ENCODE results near the gene JAG1. TPM values are rescaled to one million over a fixed set of nuclear protein-coding genes. Genes with fewer than 3 reads are reported as not detected.

JAG1 gene
- total RNA-seq, 1 experiment from 2014 or later = 45.2 TPM

GRCh38 chr20:10699489-10699888 is 25.7 kb upstream of the JAG1 start:
- no peaks in the 10 kb centered on the region for H3K4me1 Mint-ChIP-seq
- peaks cover 19% of the 10 kb centered on the region for H3K9me3 Mint-ChIP-seq
- ChIA-PET POLR2A (no interaction called here), CTCF (interaction anchor here (0.9 to 1.1 kb wide), 2 partner anchors 10 to 25 kb away, joined by 3 read pairs; no protein-coding TSS in a partner anchor)
- H3K27me3 Mint-ChIP-seq (ENCODE audit: low read depth) = peaks cover 4% of the 10 kb centered on the region; the same call in 1 of the 2 replicates
- no peak overlapping the region for H3K4me3 Mint-ChIP-seq
- H3K36me3 Mint-ChIP-seq = no peaks in the 10 kb centered on the region
- DNase-seq (ENCODE audit: low spot score) (no peak), ATAC-seq (no peak)
- no peak for TF ChIP-seq FOXP1 (CRISPR knock-in tag; IDR thresholded peaks at IDR 0.05; ENCODE audit: borderline replicate concordance)
- no peak for TF ChIP-seq RORB (CRISPR knock-in tag; IDR thresholded peaks at IDR 0.05)
- TF ChIP-seq, protein P1, sequence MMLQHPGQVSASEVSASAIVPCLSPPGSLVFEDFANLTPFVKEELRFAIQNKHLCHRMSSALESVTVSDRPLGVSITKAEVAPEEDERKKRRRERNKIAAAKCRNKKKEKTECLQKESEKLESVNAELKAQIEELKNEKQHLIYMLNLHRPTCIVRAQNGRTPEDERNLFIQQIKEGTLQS (CRISPR knock-in tag; conservative IDR thresholded peaks at IDR 0.05) = no peak
- TF ChIP-seq CREB1 (CRISPR knock-in tag; IDR thresholded peaks at IDR 0.05) = no peak
- TF ChIP-seq ZNF396 (CRISPR knock-in tag; IDR thresholded peaks at IDR 0.05; ENCODE audit: borderline replicate concordance) = no peak
- TF ChIP-seq ERG (CRISPR knock-in tag; IDR thresholded peaks at IDR 0.05) = no peak
- TF ChIP-seq, protein P2, sequence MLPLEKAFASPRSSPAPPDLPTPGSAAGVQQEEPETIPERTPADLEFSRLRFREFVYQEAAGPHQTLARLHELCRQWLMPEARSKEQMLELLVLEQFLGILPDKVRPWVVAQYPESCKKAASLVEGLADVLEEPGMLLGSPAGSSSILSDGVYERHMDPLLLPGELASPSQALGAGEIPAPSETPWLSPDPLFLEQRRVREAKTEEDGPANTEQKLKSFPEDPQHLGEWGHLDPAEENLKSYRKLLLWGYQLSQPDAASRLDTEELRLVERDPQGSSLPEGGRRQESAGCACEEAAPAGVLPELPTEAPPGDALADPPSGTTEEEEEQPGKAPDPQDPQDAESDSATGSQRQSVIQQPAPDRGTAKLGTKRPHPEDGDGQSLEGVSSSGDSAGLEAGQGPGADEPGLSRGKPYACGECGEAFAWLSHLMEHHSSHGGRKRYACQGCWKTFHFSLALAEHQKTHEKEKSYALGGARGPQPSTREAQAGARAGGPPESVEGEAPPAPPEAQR (CRISPR knock-in tag; IDR thresholded peaks at IDR 0.05) = no peak
- TF ChIP-seq ELF4 (CRISPR knock-in tag; IDR thresholded peaks at IDR 0.05; ENCODE audit: low read depth) = no peak
- TF ChIP-seq NFATC4 (CRISPR knock-in tag; IDR thresholded peaks at IDR 0.05) = no peak
- no peak overlapping the region for H3K27ac Mint-ChIP-seq

DNA sequence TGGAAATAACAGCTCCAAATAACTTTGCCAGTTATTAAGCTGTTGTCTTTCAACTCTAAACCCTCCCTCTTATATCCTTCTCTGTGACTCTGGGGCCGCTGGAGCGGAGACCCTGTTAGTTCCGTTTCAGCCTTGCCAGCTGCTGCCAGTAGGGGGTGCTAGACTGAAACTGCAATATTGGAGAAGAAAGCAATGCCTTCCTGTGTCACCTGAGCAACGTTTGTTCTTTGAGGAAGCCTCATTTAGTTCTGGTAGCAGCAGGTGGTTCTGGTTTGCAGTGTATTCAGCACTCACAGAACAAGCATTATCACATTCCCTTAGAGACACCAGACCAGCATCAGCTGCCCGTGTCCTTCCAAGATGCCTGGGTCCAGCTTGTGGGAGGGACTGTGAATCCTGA is 22.9 kb upstream of the JAG1 start:
- ATAC-seq (peak; percentile 82), DNase-seq (ENCODE audit: low spot score) (peak; percentile 77)
- peaks cover 11% of the 10 kb centered on the region for H3K4me1 Mint-ChIP-seq
- no peak overlapping the region for H3K4me3 Mint-ChIP-seq
- no peaks in the 10 kb centered on the region for H3K36me3 Mint-ChIP-seq
- ChIA-PET CTCF (interaction anchor here (0.6 to 2.5 kb wide), 15 partner anchors 9 to 1298 kb away, joined by 3 to 11 read pairs (median 3); partner anchors contain the start of gene JAG1), POLR2A (interaction anchor here (0.7 to 1.2 kb wide), 2 partner anchors 23 to 26 kb away, joined by 3 read pairs; partner anchors contain the start of gene JAG1)
- TF ChIP-seq CREM (CRISPR knock-in tag; IDR thresholded peaks at IDR 0.05) (no peak), USF2 (CRISPR knock-in tag; IDR thresholded peaks at IDR 0.05) (peak; percentile 23; the same call in 1 of the 2 replicates), NFATC4 (CRISPR knock-in tag; IDR thresholded peaks at IDR 0.05) (no peak), ARID4B (CRISPR knock-in tag; IDR thresholded peaks at IDR 0.05; ENCODE audit: borderline replicate concordance) (no peak)
- TF ChIP-seq, protein P3, sequence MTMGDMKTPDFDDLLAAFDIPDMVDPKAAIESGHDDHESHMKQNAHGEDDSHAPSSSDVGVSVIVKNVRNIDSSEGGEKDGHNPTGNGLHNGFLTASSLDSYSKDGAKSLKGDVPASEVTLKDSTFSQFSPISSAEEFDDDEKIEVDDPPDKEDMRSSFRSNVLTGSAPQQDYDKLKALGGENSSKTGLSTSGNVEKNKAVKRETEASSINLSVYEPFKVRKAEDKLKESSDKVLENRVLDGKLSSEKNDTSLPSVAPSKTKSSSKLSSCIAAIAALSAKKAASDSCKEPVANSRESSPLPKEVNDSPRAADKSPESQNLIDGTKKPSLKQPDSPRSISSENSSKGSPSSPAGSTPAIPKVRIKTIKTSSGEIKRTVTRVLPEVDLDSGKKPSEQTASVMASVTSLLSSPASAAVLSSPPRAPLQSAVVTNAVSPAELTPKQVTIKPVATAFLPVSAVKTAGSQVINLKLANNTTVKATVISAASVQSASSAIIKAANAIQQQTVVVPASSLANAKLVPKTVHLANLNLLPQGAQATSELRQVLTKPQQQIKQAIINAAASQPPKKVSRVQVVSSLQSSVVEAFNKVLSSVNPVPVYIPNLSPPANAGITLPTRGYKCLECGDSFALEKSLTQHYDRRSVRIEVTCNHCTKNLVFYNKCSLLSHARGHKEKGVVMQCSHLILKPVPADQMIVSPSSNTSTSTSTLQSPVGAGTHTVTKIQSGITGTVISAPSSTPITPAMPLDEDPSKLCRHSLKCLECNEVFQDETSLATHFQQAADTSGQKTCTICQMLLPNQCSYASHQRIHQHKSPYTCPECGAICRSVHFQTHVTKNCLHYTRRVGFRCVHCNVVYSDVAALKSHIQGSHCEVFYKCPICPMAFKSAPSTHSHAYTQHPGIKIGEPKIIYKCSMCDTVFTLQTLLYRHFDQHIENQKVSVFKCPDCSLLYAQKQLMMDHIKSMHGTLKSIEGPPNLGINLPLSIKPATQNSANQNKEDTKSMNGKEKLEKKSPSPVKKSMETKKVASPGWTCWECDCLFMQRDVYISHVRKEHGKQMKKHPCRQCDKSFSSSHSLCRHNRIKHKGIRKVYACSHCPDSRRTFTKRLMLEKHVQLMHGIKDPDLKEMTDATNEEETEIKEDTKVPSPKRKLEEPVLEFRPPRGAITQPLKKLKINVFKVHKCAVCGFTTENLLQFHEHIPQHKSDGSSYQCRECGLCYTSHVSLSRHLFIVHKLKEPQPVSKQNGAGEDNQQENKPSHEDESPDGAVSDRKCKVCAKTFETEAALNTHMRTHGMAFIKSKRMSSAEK (CRISPR knock-in tag; IDR thresholded peaks at IDR 0.05; ENCODE audit: borderline replicate concordance) = no peak
- TF ChIP-seq, protein P4, sequence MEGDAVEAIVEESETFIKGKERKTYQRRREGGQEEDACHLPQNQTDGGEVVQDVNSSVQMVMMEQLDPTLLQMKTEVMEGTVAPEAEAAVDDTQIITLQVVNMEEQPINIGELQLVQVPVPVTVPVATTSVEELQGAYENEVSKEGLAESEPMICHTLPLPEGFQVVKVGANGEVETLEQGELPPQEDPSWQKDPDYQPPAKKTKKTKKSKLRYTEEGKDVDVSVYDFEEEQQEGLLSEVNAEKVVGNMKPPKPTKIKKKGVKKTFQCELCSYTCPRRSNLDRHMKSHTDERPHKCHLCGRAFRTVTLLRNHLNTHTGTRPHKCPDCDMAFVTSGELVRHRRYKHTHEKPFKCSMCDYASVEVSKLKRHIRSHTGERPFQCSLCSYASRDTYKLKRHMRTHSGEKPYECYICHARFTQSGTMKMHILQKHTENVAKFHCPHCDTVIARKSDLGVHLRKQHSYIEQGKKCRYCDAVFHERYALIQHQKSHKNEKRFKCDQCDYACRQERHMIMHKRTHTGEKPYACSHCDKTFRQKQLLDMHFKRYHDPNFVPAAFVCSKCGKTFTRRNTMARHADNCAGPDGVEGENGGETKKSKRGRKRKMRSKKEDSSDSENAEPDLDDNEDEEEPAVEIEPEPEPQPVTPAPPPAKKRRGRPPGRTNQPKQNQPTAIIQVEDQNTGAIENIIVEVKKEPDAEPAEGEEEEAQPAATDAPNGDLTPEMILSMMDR (IDR thresholded peaks at IDR 0.05) = peak; percentile 85
- H3K27me3 Mint-ChIP-seq (ENCODE audit: low read depth) = peaks cover 4% of the 10 kb centered on the region; the same call in 1 of the 2 replicates
- H3K27ac Mint-ChIP-seq = no peak overlapping the region
- peaks cover 10% of the 10 kb centered on the region for H3K9me3 Mint-ChIP-seq
